Measurements from ENCODE around the gene ATXN1L.
A peak's percentile ranks its signal among the peaks of the same experiment; 100 is the strongest.
"Not testable (repeated sequence)": the region's sequence is repeated elsewhere in the genome, so short reads cannot be mapped to it uniquely, and the experiment has no call there.

Gene ATXN1L

GRCh38 chr16:71845639-71846430 is at the start of gene ATXN1L:
Gene ATXN1L, plus strand, starts transcription at chr16:71845976. Its CDS starts 3,765 bp downstream, at chr16:71849741.
- DNase-seq (ENCODE audit: low read depth in 1 of 2, low spot score in 1 of 2) = peak; percentile 87 to 92

GRCh38 chr16:71796501-71797097 is 49.2 kb upstream of the ATXN1L start:
- no peak for DNase-seq (ENCODE audit: low read depth in 1 of 2, low spot score in 1 of 2)

- no peak for DNase-seq (ENCODE audit: low read depth in 1 of 2, low spot score in 1 of 2)
Measured at GRCh38 chr16:71803305-71803690, 42.5 kb upstream of the ATXN1L start.

- DNase-seq (ENCODE audit: low read depth in 1 of 2, low spot score in 1 of 2) = peak in 1 of 2 donors; percentile 13
Measured at GRCh38 chr16:71807905-71808592, 37.7 kb upstream of the ATXN1L start.

- peak; percentile 83 to 89 for DNase-seq (ENCODE audit: low read depth in 1 of 2, low spot score in 1 of 2)
Measured at GRCh38 chr16:71808593-71809459, 37.0 kb upstream of the ATXN1L start, which contains the start of gene AP1G1. Gene AP1G1, minus strand, starts transcription at chr16:71808834. Its CDS starts 19,355 bp downstream, at chr16:71789479.

GRCh38 chr16:71810155-71810530 is 35.6 kb upstream of the ATXN1L start:
- DNase-seq (ENCODE audit: low read depth in 1 of 2, low spot score in 1 of 2) = not testable (repeated sequence)

GRCh38 chr16:71811261-71811803 is 34.4 kb upstream of the ATXN1L start:
- DNase-seq (ENCODE audit: low read depth in 1 of 2, low spot score in 1 of 2) = no peak

- not testable (repeated sequence) for DNase-seq (ENCODE audit: low read depth in 1 of 2, low spot score in 1 of 2)
Measured at GRCh38 chr16:71817155-71817500, 28.6 kb upstream of the ATXN1L start.

- no peak for DNase-seq (ENCODE audit: low read depth in 1 of 2, low spot score in 1 of 2)
Measured at GRCh38 chr16:71826533-71827017, 19.2 kb upstream of the ATXN1L start.

- DNase-seq (ENCODE audit: low read depth in 1 of 2, low spot score in 1 of 2) = no peak
Measured at GRCh38 chr16:71830359-71830758, 15.4 kb upstream of the ATXN1L start.

GRCh38 chr16:71831698-71832097 is 14.1 kb upstream of the ATXN1L start:
- not testable (repeated sequence) for DNase-seq (ENCODE audit: low read depth in 1 of 2, low spot score in 1 of 2)

- not testable (repeated sequence) for DNase-seq (ENCODE audit: low read depth in 1 of 2, low spot score in 1 of 2)
Measured at GRCh38 chr16:71832112-71832511, 13.7 kb upstream of the ATXN1L start.

- no peak for DNase-seq (ENCODE audit: low read depth in 1 of 2, low spot score in 1 of 2)
Measured at GRCh38 chr16:71834291-71834690, 11.5 kb upstream of the ATXN1L start.

- no peak for DNase-seq (ENCODE audit: low read depth in 1 of 2, low spot score in 1 of 2)
Measured at GRCh38 chr16:71837150-71837549, 8.6 kb upstream of the ATXN1L start.

- no peak for DNase-seq (ENCODE audit: low read depth in 1 of 2, low spot score in 1 of 2)
Measured at GRCh38 chr16:71840052-71840451, 5.7 kb upstream of the ATXN1L start.

GRCh38 chr16:71843572-71843971 is 2.2 kb upstream of the ATXN1L start:
- no peak for DNase-seq (ENCODE audit: low read depth in 1 of 2, low spot score in 1 of 2)

GRCh38 chr16:71846431-71846830 is 655 bp downstream of the ATXN1L start:
- no peak for DNase-seq (ENCODE audit: low read depth in 1 of 2, low spot score in 1 of 2)

- DNase-seq (ENCODE audit: low read depth in 1 of 2, low spot score in 1 of 2) = no peak
Measured at GRCh38 chr16:71847096-71847495, 1.3 kb downstream of the ATXN1L start.

- DNase-seq (ENCODE audit: low read depth in 1 of 2, low spot score in 1 of 2) = no peak
Measured at GRCh38 chr16:71848622-71849021, 2.8 kb downstream of the ATXN1L start.

GRCh38 chr16:71851746-71852145 is 6.0 kb downstream of the ATXN1L start:
- no peak for DNase-seq (ENCODE audit: low read depth in 1 of 2, low spot score in 1 of 2)

GRCh38 chr16:71852158-71852557 is 6.4 kb downstream of the ATXN1L start:
- no peak for DNase-seq (ENCODE audit: low read depth in 1 of 2, low spot score in 1 of 2)

Data from activated T-helper 1 cell treated with anti-CD3 and anti-CD28 coated beads, Interleukin-2, amount 50 U/mL, for 16 hours (primary cell).